K562 (cell line): Measurements from ENCODE around the gene CAPN2. TPM values are rescaled to one million over a fixed set of nuclear protein-coding genes. Genes with fewer than 3 reads are reported as not detected.
A peak's percentile ranks its signal among the peaks of the same experiment; 100 is the strongest.

ENCODE experiments used
- BRCA1 ChIP-seq, 2 experiments: fragments of 450-650 bp in 1 of 2; sonication (generic) in 1 of 2; formaldehyde crosslinking in 1 of 2; IDR thresholded peaks; 2 replicates each; pipeline versions ENCODE4 v1.5.0 to v1.6.1; 2017 to 2020; ENCODE audit warnings: mild to moderate bottlenecking in 1 of 2, missing genetic modification reagents in 1 of 2
- CSDE1 ChIP-seq, 2 experiments: fragments of 450-650 bp; IDR thresholded peaks; 2 replicates each; pipeline ENCODE4 v1.6.1; 2016; ENCODE audit warnings: mild to moderate bottlenecking in 1 of 2
- CTCFL ChIP-seq: IDR thresholded peaks from 2 replicates; pipeline ENCODE4 v1.6.1; 2011; ENCODE audit warnings: borderline replicate concordance, low read depth, mild to moderate bottlenecking, moderate library complexity, low read length; ENCODE audit not compliant: insufficient read depth, poor library complexity, severe bottlenecking
- DIDO1 ChIP-seq: fragments of 450-650 bp; IDR thresholded peaks from 2 replicates; pipeline ENCODE4 v1.6.1; 2016; ENCODE audit warnings: low read depth, missing biosample characterization, missing genetic modification characterization
- FOXA3 ChIP-seq, 2 experiments: fragments of 450-650 bp in 1 of 2; sonication (generic) in 1 of 2; formaldehyde crosslinking; IDR thresholded peaks in 1 of 2; conservative IDR thresholded peaks in 1 of 2; 2 replicates each; pipeline versions ENCODE4 v1.4.0 to v1.8.0; 2020 to 2022; ENCODE audit warnings: mild to moderate bottlenecking in 2 of 2, missing genetic modification reagents in 1 of 2
- HNRNPL ChIP-seq: fragments of 200-400 bp; formaldehyde crosslinking; IDR thresholded peaks from 2 replicates; pipeline ENCODE4 v1.6.1; 2017; ENCODE audit warnings: low read depth, mild to moderate bottlenecking, low read length
- JUND ChIP-seq, 2 experiments: IDR thresholded peaks; 2 replicates in 1 of 2; 3 replicates in 1 of 2; pipeline ENCODE4 v1.6.1; 2011; ENCODE audit warnings: borderline replicate concordance in 2 of 2, low read depth in 2 of 2, low read length in 2 of 2, improper control_type of control experiment in 1 of 2, missing biosample characterization in 1 of 2, missing genetic modification characterization in 1 of 2, missing genetic modification reagents in 1 of 2
- LARP7 ChIP-seq: fragments of 450-650 bp; IDR thresholded peaks from 2 replicates; pipeline ENCODE4 v1.6.1; 2016
- MCM3 ChIP-seq: fragments of 450-650 bp; IDR thresholded peaks from 2 replicates; pipeline ENCODE4 v1.6.1; 2016
- RB1 ChIP-seq: fragments of 450-650 bp; IDR thresholded peaks from 2 replicates; pipeline ENCODE4 v1.6.1; 2017; ENCODE audit warnings: low read depth, mild to moderate bottlenecking
- REST ChIP-seq, 2 experiments: fragments of 450-650 bp; formaldehyde crosslinking in 1 of 2; IDR thresholded peaks; 2 replicates each; pipeline versions ENCODE4 v1.4.0 to v1.6.1; 2014 to 2020; ENCODE audit warnings: mild to moderate bottlenecking in 2 of 2, borderline replicate concordance in 1 of 2, low read depth in 1 of 2
- XRCC5 ChIP-seq: fragments of 200-400 bp; formaldehyde crosslinking; IDR thresholded peaks from 2 replicates; pipeline ENCODE4 v1.6.1; 2017; ENCODE audit warnings: low read depth, mild to moderate bottlenecking, low read length
- ZBTB9 ChIP-seq: fragments of 450-650 bp; formaldehyde crosslinking; IDR thresholded peaks from 2 replicates; pipeline ENCODE4 v1.4.0; 2020; ENCODE audit warnings: mild to moderate bottlenecking, moderate library complexity
- ZNF324 ChIP-seq: fragments of 250-450 bp; sonication (Bioruptor Pico); IDR thresholded peaks from 2 replicates; pipeline ENCODE4 v1.4.0; 2020; ENCODE audit warnings: mild to moderate bottlenecking
- polyA plus RNA-seq, 8 experiments: library from polyadenylated mRNA; depleted of rRNA in 4 of 8; stranded (reverse) in 5 of 8; unstranded in 3 of 8; fragments of >200 nt; fragmentation: Nextera tagmentation in 2 of 8; fragmentation: Illumina TruSeq in 1 of 8; extraction: Ambion mirVana in 2 of 8; extraction: Trizol in 1 of 8; gene quantifications; 2 replicates each; pipeline versions ENCODE4 v1.2.1 to v1.2.3, GENCODE V29; 2011 to 2014; ENCODE audit warnings: inconsistent platforms in 1 of 8, missing spikeins in 1 of 8
- total RNA-seq, 7 experiments: library from RNA; depleted of rRNA in 6 of 7; stranded (reverse); fragments of >200 nt in 6 of 7; fragmentation: Illumina TruSeq in 2 of 7; extraction: Trizol in 2 of 7; gene quantifications; 2 replicates each; pipeline versions ENCODE4 v1.2.1 to v1.2.3, GENCODE V29; 2011 to 2021; ENCODE audit warnings: low replicate concordance in 1 of 7

The CAPN2 gene
- total and polyA plus RNA-seq, 9 of the 15 experiments (the other 6 are each of a cell fraction or from before 2014, with no cell fraction given) = 24.6 to 157 (median 101) TPM

GRCh38 chr1:223670458-223671159 is 41.7 kb upstream of the CAPN2 start (continued):
- peak; percentile 56 for TF ChIP-seq REST (IDR thresholded peaks at IDR 0.05; ENCODE audit: borderline replicate concordance)
- TF ChIP-seq REST (CRISPR knock-in tag; IDR thresholded peaks at IDR 0.05; ENCODE audit: low read depth) = no peak
- no peak for TF ChIP-seq FOXA3 (CRISPR knock-in tag; conservative IDR thresholded peaks at IDR 0.05 in 1 of 2, IDR thresholded peaks at IDR 0.05 in 1 of 2)
- TF ChIP-seq LARP7 = no peak
- no peak for TF ChIP-seq ZBTB9 (CRISPR knock-in tag)
- TF ChIP-seq XRCC5 = no peak
- TF ChIP-seq CSDE1 (IDR thresholded peaks at IDR 0.05) = no peak
- no peak for TF ChIP-seq HNRNPL
- TF ChIP-seq MCM3 = no peak
- peak; percentile 50; the same call in 1 of the 2 replicates for TF ChIP-seq RB1
- peak; percentile 51 for TF ChIP-seq CTCFL
- TF ChIP-seq DIDO1 (tag) = no peak
- no peak for TF ChIP-seq ZNF324
- no peak for TF ChIP-seq BRCA1 (IDR thresholded peaks at IDR 0.05)
- no peak for TF ChIP-seq BRCA1 (CRISPR knock-in tag; IDR thresholded peaks at IDR 0.05)
- TF ChIP-seq JUND (IDR thresholded peaks at IDR 0.05; ENCODE audit: borderline replicate concordance, low read depth, low read length) = peak; percentile 37; the same call in 1 of the 2 replicates
- no peak for TF ChIP-seq JUND (tag; IDR thresholded peaks at IDR 0.05; ENCODE audit: borderline replicate concordance, low read depth, low read length)
